GM18861 (cell line): ENCODE results near the gene NALCN.

Source experiments
- ATAC-seq: cut with Tn5 transposase; IDR thresholded peaks from one replicate; pipeline ENCODE4 v1.9.1; 2021; ENCODE audit not compliant: unreplicated experiment

The NALCN gene

DNA sequence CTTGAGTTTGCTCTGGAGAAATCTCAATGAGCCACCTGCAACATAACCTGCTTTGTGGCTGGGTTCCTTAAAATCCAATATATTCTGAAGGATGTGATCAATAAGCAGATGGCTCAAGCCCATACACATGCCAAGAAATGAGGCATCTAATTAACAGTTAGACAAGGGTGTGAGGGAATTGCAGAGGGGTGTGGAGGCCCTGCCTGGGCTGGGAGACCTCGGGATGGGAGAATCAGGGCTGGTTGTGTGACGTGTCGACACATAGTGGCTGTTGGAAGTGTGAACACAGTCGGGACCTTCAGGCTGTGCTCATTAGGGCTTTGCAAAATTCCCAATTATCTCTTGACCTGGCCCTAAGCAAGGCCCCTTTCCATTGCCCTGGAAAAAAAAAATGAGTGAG, 379.8 kb downstream of the NALCN start:
- ATAC-seq: no peak

DNA sequence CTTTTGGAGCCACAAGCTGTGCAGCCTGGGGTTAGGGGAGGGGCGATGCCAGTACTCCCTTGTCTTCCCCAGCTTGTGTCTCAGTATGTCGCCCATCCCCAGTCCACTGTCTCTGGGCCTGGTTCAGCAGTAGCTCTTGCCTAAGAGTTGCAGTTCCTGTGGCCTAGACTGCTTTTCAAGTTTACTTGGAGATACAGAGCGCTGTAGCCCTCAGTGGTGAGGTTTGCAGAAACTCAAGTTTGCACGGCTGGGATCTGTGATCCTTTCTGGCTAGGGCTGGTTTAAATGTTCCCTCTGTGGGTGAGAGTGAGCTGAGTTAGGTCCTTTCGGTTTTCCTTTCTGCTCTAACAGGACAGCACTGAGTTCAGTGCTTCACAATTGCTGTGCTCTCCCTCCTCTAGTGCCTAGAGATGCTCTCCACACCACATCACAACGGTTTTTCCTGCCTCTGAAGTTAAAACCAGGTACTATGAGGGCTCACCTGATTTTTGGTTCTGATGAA, 381.1 kb downstream of the NALCN start:
- no peak for ATAC-seq

DNA sequence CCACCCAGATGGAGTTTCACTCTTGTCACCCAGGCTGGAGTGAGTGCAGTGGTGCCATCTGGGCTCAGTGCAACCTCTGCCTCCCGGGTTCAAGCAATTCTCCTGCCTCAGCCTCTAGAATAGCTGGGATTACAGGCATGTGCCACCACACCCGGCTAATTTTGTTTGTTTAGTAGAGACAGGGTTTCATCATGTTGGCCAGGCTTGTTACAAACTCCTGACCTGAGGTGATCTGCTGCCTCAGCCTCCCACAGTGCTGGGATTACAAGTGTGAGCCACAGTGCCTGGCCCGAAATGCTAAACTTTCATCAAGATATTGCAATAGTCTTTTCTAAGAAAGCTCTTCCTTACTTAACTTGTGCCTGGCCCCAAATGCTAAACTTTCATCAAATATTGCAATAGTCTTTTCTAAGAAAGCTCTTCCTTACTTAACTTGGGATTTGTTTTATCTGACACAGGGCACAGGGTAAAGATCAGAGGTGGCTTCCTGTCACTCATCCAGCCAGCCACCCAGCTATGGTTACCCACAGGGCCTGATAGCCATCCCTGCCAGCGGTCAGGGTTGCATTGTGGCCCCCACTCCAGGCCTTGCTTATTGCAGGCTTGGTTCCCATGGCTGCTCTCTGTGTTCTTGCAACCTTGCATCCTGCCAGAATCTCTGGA, 389.4 kb downstream of the NALCN start:
- ATAC-seq: no peak

DNA sequence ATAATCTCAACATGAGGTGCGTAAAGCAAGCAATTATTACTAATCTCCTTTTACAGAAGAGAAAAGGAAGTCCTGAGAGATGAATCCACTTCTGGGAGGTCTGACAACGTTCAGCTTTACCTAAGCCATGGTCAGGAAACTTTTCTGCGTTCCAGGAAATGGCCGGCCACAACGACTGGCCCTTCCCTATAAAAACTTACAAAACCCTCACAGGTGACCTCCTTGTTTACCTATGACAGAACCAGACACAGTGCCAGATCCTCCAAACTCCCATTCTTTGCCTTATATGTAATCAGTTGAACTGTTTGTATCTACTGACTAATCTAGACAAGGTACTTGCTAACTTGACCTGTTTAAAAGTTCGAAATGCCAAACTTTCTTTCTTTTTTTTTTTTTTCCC, 390.0 kb downstream of the NALCN start:
- no peak for ATAC-seq

DNA sequence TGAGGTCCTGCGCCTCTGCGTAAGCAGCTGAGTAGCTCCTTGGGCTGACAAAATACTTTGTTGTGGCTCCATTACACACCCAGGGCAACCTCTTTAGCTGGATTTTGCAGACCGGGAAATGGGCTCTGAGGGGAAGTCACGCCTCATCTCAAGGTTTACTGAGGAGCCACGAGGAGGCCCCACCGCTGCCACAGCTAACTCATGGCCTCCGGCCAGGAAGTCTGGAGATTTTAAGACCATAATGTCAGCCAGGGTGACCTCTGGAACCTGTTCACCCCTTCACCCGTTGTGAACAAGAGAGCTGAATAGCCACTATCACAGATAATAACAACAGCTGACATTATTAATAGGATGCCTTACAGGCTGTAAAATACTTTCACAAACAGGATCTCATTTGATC, 390.4 kb downstream of the NALCN start:
- ATAC-seq: no peak

DNA sequence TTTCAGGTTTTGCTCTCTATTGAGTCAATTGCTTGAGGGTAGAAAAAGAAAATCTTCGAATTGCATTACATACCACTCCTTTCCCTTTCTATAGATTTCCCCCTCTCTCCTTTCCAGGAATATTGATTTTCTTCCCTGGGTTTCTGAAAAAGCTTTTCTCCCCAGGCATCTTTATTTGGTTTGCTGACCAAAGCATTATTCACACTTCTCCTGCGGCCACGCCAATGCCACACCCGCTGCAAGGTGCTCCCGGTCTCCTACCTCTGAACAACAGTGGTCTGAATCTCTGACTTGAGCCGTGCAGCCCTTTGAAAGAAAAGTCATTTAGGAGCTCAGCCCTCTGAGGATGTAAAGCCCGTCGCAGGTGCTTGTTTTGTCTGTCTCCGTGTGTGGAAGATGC, 390.8 kb downstream of the NALCN start:
- ATAC-seq: no peak

DNA sequence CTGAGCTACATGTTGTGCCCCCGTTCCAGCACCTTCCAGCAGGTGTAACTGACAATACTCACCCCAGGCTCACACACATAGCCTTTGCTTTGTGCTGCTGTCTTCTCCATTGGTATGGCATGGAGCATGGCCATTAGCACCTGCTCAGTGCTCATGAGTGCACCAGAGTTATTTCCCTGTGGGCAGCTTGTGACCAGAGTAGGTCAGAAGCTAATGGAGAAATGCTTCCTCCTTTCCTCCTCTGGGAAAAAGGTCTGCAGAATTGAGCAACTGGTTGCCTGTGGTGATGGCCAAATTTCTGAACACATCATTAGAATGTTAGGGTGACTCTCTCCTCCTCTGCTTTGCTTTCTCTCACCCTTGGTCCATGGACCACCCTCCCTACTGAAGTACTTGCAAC, 397.2 kb downstream of the NALCN start:
- ATAC-seq: no peak

DNA sequence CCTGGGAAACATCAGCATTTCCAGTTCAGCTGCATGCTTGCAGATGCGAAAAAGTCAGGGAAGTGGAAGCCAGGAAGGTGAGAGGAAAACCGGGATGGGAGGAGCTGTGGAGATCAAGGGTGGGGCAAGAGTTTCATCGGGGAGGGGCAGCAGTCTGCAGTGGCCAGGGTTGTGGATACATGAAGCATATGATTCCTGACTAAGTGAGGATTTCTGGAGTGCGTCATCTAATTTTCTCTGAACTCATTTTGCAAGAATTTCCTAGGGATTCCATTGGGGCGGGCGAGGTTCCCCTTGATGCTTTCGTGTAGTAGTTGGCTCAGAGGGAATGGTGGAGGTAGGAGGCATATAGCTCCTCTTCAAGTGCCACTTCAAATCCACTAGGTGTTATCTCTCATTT, 397.6 kb downstream of the NALCN start:
- ATAC-seq: no peak

DNA sequence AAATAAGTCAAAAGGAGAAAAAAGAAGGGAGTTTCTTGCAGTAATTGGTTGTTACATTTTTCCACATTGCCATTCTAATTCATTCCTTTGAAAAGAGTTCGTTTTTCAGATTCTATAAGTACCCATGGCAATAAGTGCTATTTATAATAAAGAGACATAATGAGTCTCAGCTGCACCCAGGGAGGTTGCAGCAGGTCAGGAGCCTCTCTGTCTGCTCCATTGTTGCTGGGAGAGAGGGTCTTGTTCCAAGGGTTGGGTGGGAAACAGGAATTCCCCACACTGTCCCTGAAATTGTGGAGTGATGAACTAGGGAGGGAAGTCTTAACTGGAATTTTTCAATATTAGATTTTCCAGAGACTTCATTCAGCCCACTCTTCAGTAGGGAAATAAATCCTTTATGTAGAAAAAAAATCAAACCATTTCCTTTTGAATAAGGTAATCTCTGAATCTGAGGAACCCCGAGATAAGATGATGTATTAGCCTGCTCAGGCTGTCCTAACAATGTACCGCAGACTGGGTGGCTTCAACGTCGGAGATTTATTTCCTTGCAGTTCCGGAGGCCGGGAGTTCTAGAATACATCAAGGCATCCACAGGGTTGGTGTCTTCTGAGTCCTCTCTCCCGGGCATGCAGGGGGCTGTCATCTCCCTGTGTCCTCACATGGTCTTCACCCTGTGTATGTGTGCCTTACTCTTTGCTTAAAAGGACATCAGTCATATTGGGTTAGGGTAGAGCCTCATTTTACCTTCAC, 399.0 kb downstream of the NALCN start:
- ATAC-seq: no peak

DNA sequence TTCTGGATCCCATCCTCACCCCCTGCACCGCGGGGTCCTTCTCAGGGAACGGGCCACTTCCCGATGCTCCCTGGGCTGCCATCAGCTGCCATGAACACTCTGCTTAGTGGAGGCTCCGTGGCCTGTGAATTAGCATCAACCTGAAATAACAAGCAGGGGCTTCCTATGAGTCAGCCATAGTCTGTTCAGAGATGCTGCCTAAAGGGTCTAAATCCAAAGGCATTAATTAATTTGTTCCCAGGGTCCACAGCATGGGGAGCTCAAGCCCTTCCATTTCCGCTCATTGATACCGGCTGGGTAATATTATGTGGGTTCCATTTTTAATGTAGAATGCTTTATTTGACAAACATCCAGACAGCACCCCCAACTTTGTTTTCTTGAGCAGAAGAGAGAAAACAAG, 399.8 kb downstream of the NALCN start:
- no peak for ATAC-seq

DNA sequence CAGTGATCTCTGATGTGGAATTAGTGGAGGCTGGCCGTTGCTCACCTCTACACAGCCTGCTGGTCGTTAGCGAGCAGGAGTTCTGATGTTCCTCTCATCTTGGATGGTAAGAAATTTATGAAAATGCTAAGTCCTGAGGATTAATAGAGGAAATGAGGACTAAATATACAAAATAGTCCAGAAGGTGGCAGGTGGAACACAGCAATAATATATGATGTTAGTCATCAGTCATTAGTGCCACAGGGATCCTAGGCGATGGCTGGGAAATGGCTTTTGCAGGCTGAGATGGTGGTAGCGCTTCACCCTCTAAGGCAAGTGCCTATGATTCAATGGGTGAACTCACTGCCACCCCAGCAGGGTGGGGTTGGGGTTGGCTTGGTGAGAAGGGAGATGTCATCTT, 403.1 kb downstream of the NALCN start:
- no peak for ATAC-seq

DNA sequence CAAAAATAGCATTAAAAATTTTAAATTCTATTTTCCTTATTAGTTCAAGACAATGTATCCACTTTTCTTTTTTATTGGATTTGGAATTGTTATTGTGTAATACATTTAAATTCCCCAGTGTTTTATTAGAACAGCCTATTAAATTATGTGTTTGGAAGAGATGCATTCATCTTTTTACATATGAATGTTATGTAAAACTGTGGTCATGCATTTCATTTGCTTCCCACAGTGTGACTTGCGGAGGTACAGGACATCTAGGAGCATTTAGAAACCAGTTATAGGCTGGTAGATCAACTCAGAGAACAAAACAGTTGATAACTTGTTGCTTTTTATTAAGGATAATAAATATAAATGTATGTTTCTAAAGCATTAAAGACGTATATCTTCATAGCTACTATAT, 406.2 kb downstream of the NALCN start:
- no peak for ATAC-seq

DNA sequence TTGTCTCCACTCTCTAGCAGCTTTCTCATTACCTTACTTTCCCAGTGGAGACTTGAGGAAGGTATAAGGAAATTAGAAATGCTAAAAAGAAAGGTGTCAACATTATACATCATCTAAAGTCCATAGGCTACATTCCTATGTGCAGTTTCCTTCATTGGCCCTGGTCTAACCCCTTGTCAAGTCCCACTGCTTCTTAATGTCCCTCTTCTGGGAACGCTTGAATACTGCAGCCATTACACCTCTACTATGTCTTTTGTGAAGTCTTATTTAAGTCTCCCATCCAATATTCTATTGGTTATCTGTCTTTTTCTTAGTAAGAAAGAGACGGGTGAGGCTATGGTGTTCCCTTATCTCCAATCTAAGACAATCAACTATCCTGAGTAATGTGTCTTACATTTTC, 409.1 kb downstream of the NALCN start:
- no peak for ATAC-seq
